Thoracic aorta endothelial cell (primary cell): ENCODE measurements around the gene NCF2. TPM values are rescaled to one million over a fixed set of nuclear protein-coding genes. Genes with fewer than 3 reads are reported as not detected.

Experiments
- total RNA-seq: library from RNA; depleted of rRNA; stranded (reverse); fragments of >200 nt; gene quantifications from 2 replicates; pipeline ENCODE4 v1.2.3, GENCODE V29; 2012

NCF2 gene, protein sequence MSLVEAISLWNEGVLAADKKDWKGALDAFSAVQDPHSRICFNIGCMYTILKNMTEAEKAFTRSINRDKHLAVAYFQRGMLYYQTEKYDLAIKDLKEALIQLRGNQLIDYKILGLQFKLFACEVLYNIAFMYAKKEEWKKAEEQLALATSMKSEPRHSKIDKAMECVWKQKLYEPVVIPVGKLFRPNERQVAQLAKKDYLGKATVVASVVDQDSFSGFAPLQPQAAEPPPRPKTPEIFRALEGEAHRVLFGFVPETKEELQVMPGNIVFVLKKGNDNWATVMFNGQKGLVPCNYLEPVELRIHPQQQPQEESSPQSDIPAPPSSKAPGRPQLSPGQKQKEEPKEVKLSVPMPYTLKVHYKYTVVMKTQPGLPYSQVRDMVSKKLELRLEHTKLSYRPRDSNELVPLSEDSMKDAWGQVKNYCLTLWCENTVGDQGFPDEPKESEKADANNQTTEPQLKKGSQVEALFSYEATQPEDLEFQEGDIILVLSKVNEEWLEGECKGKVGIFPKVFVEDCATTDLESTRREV
- total RNA-seq = not detected in 2 replicates

DNA sequence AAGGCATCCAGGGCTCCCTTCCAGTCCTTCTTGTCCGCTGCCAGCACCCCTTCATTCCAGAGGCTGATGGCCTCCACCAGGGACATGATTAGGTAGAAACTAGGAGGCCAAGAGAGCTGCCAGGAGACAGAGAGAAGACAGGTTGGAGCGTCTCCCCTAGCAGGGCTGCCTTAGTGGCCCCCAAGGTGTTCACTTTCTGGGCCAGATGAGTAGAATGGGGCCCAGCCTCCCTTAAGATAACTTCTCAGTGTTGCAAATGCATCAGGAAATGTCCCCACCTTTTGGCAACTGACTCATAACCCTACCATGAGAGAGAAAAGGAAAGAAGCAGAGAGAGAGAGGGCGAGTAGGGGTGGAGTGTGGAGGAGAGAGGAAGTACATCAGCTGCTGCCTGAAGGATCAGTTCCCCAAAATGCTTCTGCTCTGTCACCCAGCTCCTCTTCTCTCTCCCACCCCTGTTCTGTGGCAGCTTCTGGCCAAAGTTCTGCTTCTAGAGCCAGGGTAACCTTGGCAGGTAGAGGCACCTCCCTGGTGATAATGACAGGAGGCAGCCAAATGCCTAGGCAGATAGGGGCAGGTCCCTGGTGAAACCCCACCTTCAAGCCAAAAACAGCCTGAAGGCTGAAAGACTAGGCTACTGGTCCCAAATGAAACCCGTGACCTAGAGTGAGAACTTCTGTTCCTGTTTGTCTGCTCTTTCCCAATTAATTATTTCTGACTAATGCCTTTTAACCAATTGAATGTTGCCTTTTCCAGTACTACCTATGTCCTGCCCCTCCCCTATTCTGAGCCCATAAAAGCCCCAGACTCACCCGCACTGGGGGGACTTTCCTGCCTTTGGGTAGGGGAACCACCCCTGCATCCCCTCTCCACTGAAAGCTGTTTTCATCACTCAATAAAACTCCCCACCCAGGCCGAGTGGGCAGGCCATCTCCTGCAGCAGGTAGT, at the start of gene NCF2:
TSS of gene NCF2 (minus strand) at position 216 of the 948 bp plus-strand sequence. CDS start at position 86, 130 bp downstream.

DNA sequence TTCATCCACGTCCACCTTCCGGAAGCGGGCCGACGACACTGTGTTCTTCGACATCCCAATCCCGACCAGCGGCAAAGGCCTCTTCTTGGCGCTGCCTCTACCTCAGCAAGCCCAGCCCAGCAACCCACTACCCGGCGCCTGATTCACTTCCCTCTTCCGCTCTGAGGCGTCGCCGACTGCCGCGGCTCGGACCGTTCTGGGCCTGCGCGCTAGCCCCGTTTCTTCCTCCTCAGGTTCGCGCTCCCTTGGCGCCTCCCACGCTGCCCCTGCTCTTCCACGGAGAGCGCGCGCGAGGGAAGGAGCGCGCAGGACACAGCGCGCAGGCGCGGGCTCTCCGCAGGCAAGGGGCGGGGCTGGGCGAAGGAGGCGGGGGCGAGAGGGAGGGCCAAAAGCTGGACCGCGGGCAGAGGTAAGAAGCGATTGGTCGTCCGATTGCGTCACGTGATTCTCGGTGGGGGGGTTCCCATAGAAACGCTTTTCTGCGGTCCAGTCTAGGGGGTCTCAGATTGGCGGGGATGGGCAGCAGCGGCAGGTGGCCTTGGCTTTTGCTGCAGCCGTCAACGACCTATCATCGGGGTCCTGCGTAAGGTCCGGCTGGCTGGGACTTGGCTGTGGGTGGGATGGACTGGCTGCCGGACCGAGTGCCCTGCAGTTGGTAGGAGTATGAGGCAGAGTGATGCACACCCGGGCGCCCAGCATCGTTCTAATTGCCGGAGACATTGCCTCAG, 45.5 kb upstream of the NCF2 start, which contains the start of gene ARPC5:
TSS of gene ARPC5 (minus strand) at position 178 of the 728 bp plus-strand sequence. CDS start at position 54, 124 bp downstream.

Other genes with a start within 250 kb of the NCF2 start
- gene NMNAT2, start 172.1 kb downstream of the NCF2 start, total RNA-seq = 0.13 and 0.72 TPM in 2 replicates
- 41.6 and 56.4 TPM in 2 replicates for gene SMG7, start 118.0 kb downstream of the NCF2 start, total RNA-seq
- gene ARPC5, start 45.3 kb upstream of the NCF2 start, total RNA-seq = 248 and 298 TPM in 2 replicates
- not detected in 2 replicates for gene APOBEC4, start 62.9 kb upstream of the NCF2 start, total RNA-seq
- gene RGL1, start 214.7 kb upstream of the NCF2 start, total RNA-seq = 24.3 and 48.9 TPM in 2 replicates